SU-DHL-6 (cell line): ENCODE measurements around the gene TRIB2.

Experiments used
- H2AFZ ChIP-seq: fragments of 200-600 bp; sonication (generic); 2 replicates; pipeline ENCODE4 v1.6.1; 2014; ENCODE audit warnings: low read depth, mild to moderate bottlenecking, moderate library complexity, mixed read lengths, antibody characterized with exemption, low read length; ENCODE audit not compliant: severe bottlenecking
- H3F3A ChIP-seq: fragments of 200-600 bp; shearing (Covaris generic); 2 replicates; pipeline ENCODE4 v1.6.0; 2016; ENCODE audit warnings: antibody characterized with exemption, mild to moderate bottlenecking; ENCODE audit not compliant: insufficient read depth
- H3K27ac ChIP-seq: fragments of 200-600 bp; sonication (generic); 2 replicates; pipeline ENCODE4 v1.5.1; 2016; ENCODE audit warnings: low read depth, mild to moderate bottlenecking, low read length, moderate library complexity, mixed read lengths
- H3K27me3 ChIP-seq: fragments of 200-600 bp; sonication (generic), shearing (Covaris generic); 2 replicates; pipeline ENCODE4 v1.6.0; 2014; ENCODE audit warnings: mild to moderate bottlenecking, low read length
- H3K36me3 ChIP-seq: fragments of 200-600 bp; sonication (generic); 2 replicates; pipeline ENCODE4 v1.6.1; 2014; ENCODE audit warnings: mild to moderate bottlenecking, low read length, mixed read lengths
- H3K4me2 ChIP-seq: fragments of 300-600, 200-600 bp; shearing (Covaris generic), sonication (generic); 2 replicates; pipeline ENCODE4 v1.6.0; 2014; ENCODE audit warnings: low read length, low read depth, mild to moderate bottlenecking; ENCODE audit not compliant: poor library complexity, severe bottlenecking
- H3K4me3 ChIP-seq: fragments of 200-600 bp; sonication (generic); 2 replicates; pipeline ENCODE4 v1.5.1; 2014; ENCODE audit warnings: antibody characterized with exemption, low read length, mild to moderate bottlenecking, mixed read lengths; ENCODE audit not compliant: insufficient read depth, poor library complexity, severe bottlenecking
- H3K79me2 ChIP-seq: fragments of 200-600 bp; sonication (generic); 2 replicates; pipeline ENCODE4 v1.6.1; 2014; ENCODE audit warnings: mild to moderate bottlenecking, low read length, moderate library complexity; ENCODE audit not compliant: insufficient read depth
- H3K9ac ChIP-seq: fragments of 200-600 bp; sonication (generic); 2 replicates; pipeline ENCODE4 v1.7.0; 2014; ENCODE audit warnings: mild to moderate bottlenecking, low read length
- H3K9me2 ChIP-seq: fragments of 200-600 bp; sonication (generic); replicated peaks from 2 replicates; pipeline ENCODE4 v1.6.1; 2014; ENCODE audit warnings: low read length; ENCODE audit not compliant: insufficient read depth
- H3K9me3 ChIP-seq: fragments of 200-600 bp; sonication (generic); 2 replicates; pipeline ENCODE4 v1.6.1; 2014; ENCODE audit warnings: low read length, mixed read lengths; ENCODE audit not compliant: insufficient read depth
- H4K20me1 ChIP-seq: fragments of 200-600 bp; sonication (generic); 2 replicates; pipeline ENCODE4 v1.6.1; 2014; ENCODE audit warnings: low read depth, mild to moderate bottlenecking, antibody characterized with exemption, low read length, moderate library complexity, mixed read lengths
- CTCF ChIP-seq: fragments of 200-600 bp; sonication (generic); IDR thresholded peaks from one replicate; pipeline ENCODE4 v1.5.1; 2017; ENCODE audit warnings: antibody characterized with exemption, mild to moderate bottlenecking, low read length, moderate library complexity; ENCODE audit not compliant: insufficient read depth, poor library complexity, severe bottlenecking
- EZH2phosphoT487 ChIP-seq: fragments of 200-600 bp; sonication (generic), shearing (Covaris generic); conservative IDR thresholded peaks from 2 replicates; pipeline ENCODE4 v1.6.1; 2018; ENCODE audit warnings: mild to moderate bottlenecking, antibody characterized with exemption, low read length, moderate library complexity, mixed read lengths

The TRIB2 gene

GRCh38 chr2:12727641-12728040 lies 10.9 kb downstream of the TRIB2 start:
- TF ChIP-seq CTCF (no peak), EZH2phosphoT487 (no peak)
- Histone ChIP-seq H3K36me3 (peaks cover 40% of the 10 kb centered on the region), H3K9me3 (no peaks in the 10 kb centered on the region), H3K9me2 (no peaks in the 10 kb centered on the region), H3K27me3 (no peaks in the 10 kb centered on the region), H3F3A (peaks cover 24% of the 10 kb centered on the region), H3K4me2 (peak overlapping the region; percentile 55), H3K9ac (no peak overlapping the region; the same call in 1 of the 2 replicates), H3K27ac (peak overlapping the region; percentile 77), H4K20me1 (peaks cover 14% of the 10 kb centered on the region), H3K79me2 (peaks cover 99% of the 10 kb centered on the region), H2AFZ (no peak overlapping the region), H3K4me3 (no peak overlapping the region)

- Histone ChIP-seq H3K36me3 (peaks cover 36% of the 10 kb centered on the region), H3K9me2 (no peaks in the 10 kb centered on the region), H3K27ac (peak overlapping the region; percentile 77), H4K20me1 (peaks cover 12% of the 10 kb centered on the region), H3K27me3 (no peaks in the 10 kb centered on the region), H3K4me2 (peak overlapping the region; percentile 55), H3K4me3 (no peak overlapping the region), H2AFZ (no peak overlapping the region), H3K9ac (no peak overlapping the region), H3K79me2 (peaks cover 99% of the 10 kb centered on the region), H3K9me3 (no peaks in the 10 kb centered on the region), H3F3A (peaks cover 24% of the 10 kb centered on the region)
- no peak for TF ChIP-seq EZH2phosphoT487
- TF ChIP-seq CTCF, result no peak
Observed at GRCh38 chr2:12728221-12728777, 11.6 kb downstream of the TRIB2 start.

GRCh38 chr2:12730265-12730664 lies 13.5 kb downstream of the TRIB2 start:
- H3K27me3 ChIP-seq, result no peaks in the 10 kb centered on the region
- no peak overlapping the region for H3K9ac ChIP-seq
- peaks cover 15% of the 10 kb centered on the region for H4K20me1 ChIP-seq
- H3K79me2 ChIP-seq, result peaks cover 97% of the 10 kb centered on the region
- H3K36me3 ChIP-seq, result peaks cover 24% of the 10 kb centered on the region
- TF ChIP-seq EZH2phosphoT487 (no peak), CTCF (no peak)
- no peaks in the 10 kb centered on the region for H3K9me3 ChIP-seq
- peaks cover 24% of the 10 kb centered on the region for H3F3A ChIP-seq
- H2AFZ ChIP-seq, result no peak overlapping the region
- no peak overlapping the region for H3K4me3 ChIP-seq
- H3K27ac ChIP-seq, result no peak overlapping the region
- no peak overlapping the region for H3K4me2 ChIP-seq
- H3K9me2 ChIP-seq, result no peaks in the 10 kb centered on the region
